ENCODE measurements around the gene FBXL15. TPM values are rescaled to one million over a fixed set of nuclear protein-coding genes. Genes with fewer than 3 reads are reported as not detected.
A peak's percentile ranks its signal among the peaks of the same experiment; 100 is the strongest.

Gene FBXL15
- total and polyA plus RNA-seq, 9 of the 15 experiments (the other 6 are each of a cell fraction or from before 2014, with no cell fraction given), result 0.08 to 25.9 (median 3.5) TPM

DNA sequence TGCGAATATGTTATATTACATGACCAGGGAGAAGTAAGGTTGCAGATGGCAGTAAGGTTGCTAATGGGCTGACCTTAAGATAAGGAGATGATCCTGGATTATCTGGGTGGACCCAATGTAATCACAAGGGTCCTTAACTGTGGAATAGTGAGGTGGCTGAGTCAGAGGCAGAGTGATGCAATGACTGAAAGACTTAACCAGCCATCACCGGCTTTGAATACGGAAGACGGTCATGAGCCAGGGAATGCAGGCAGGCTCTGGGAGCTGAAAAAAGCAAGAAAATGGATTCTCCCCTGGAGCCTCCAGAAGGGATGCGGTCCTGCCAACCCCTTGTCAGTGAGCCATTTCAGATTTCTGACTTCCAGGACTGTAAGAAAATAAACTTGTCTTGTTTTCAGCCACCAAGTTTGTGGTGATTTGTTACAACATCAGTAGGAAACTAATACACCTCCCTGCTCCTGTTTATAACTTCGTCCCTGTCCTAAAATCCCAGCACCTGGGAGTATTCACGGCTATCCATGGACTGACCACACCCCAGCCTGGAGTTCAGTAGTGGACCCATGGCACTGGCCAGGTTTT is 35.3 kb downstream of the FBXL15 start (continued):
- TF ChIP-seq, protein P1, sequence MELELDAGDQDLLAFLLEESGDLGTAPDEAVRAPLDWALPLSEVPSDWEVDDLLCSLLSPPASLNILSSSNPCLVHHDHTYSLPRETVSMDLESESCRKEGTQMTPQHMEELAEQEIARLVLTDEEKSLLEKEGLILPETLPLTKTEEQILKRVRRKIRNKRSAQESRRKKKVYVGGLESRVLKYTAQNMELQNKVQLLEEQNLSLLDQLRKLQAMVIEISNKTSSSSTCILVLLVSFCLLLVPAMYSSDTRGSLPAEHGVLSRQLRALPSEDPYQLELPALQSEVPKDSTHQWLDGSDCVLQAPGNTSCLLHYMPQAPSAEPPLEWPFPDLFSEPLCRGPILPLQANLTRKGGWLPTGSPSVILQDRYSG (tag; conservative IDR thresholded peaks at IDR 0.05; ENCODE audit: low read depth), result peak; percentile 66; the same call in 1 of the 2 replicates
- TF ChIP-seq MAFF (IDR thresholded peaks at IDR 0.05; ENCODE audit: low read length) (0 out of 2 replicates have a peak, but pooled peaks have one; percentile 4), MYC (IDR thresholded peaks at IDR 0.05; ENCODE audit: low read depth, low read length) (peak; percentile 62), MYC (CRISPR knock-in tag; IDR thresholded peaks at IDR 0.05; ENCODE audit: borderline replicate concordance, low read depth) (no peak), ID3 (CRISPR knock-in tag; IDR thresholded peaks at IDR 0.05) (no peak), ID3 (tag; IDR thresholded peaks at IDR 0.05) (peak; percentile 73), MYBL2 (IDR thresholded peaks at IDR 0.05; ENCODE audit: low read depth) (no peak), MYBL2 (CRISPR knock-in tag; IDR thresholded peaks at IDR 0.05; ENCODE audit: borderline replicate concordance) (no peak), FOXK1 (CRISPR knock-in tag; IDR thresholded peaks at IDR 0.05; ENCODE audit: borderline replicate concordance) (no peak), ZNF347 (CRISPR knock-in tag; IDR thresholded peaks at IDR 0.05; ENCODE audit: low read depth) (no peak), ATF7 (IDR thresholded peaks at IDR 0.05) (peak; percentile 91), CBFA2T2 (conservative IDR thresholded peaks at IDR 0.05) (peak; percentile 40; the same call in 1 of the 2 replicates), XRCC3 (IDR thresholded peaks at IDR 0.05) (no peak), TBL1XR1 (IDR thresholded peaks at IDR 0.05; ENCODE audit: low read length in 2 of 2) (0 out of 4 replicates have a peak, but pooled peaks of 1 of the 2 experiments have one; percentile 31), JUNB (CRISPR knock-in tag; conservative IDR thresholded peaks at IDR 0.05) (0 out of 2 replicates have a peak, but pooled peaks have one; percentile 14), GTF3C2 (IDR thresholded peaks at IDR 0.05; ENCODE audit: borderline replicate concordance, extremely low read depth, insufficient read length) (no peak), SRF (CRISPR knock-in tag; IDR thresholded peaks at IDR 0.05) (no peak), C11orf30 (IDR thresholded peaks at IDR 0.05; ENCODE audit: low read depth) (peak; percentile 37; the same call in 1 of the 2 replicates), GATA2 (CRISPR knock-in tag; IDR thresholded peaks at IDR 0.05) (no peak), KDM4B (IDR thresholded peaks at IDR 0.05; ENCODE audit: borderline replicate concordance in 2 of 2, low read depth in 1 of 2) (no peak)
- TF ChIP-seq, protein P2, sequence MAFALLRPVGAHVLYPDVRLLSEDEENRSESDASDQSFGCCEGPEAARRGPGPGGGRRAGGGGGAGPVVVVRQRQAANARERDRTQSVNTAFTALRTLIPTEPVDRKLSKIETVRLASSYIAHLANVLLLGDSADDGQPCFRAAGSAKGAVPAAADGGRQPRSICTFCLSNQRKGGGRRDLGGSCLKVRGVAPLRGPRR (CRISPR knock-in tag; IDR thresholded peaks at IDR 0.05), result 0 out of 2 replicates have a peak, but pooled peaks have one; percentile 33
- TF ChIP-seq, protein P3, sequence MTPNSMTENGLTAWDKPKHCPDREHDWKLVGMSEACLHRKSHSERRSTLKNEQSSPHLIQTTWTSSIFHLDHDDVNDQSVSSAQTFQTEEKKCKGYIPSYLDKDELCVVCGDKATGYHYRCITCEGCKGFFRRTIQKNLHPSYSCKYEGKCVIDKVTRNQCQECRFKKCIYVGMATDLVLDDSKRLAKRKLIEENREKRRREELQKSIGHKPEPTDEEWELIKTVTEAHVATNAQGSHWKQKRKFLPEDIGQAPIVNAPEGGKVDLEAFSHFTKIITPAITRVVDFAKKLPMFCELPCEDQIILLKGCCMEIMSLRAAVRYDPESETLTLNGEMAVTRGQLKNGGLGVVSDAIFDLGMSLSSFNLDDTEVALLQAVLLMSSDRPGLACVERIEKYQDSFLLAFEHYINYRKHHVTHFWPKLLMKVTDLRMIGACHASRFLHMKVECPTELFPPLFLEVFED (CRISPR knock-in tag; conservative IDR thresholded peaks at IDR 0.05), result 0 out of 2 replicates have a peak, but pooled peaks have one; percentile 29
